ENCODE measurements around the gene ANXA6.

Gene ANXA6

GRCh38 chr5:151072630-151073025 is 85.0 kb downstream of the ANXA6 start:
- H3K4me3 ChIP-seq (ENCODE audit: low read depth, low read length) = no peak overlapping the region
- TF ChIP-seq CTCF (conservative IDR thresholded peaks at IDR 0.05; ENCODE audit: low read depth, low read length) = no peak
- peak; percentile 78 for DNase-seq (ENCODE audit: low read depth)

GRCh38 chr5:151071848-151072629 is 85.5 kb downstream of the ANXA6 start:
- TF ChIP-seq CTCF (conservative IDR thresholded peaks at IDR 0.05; ENCODE audit: low read depth, low read length) = no peak
- DNase-seq (ENCODE audit: low read depth) = no peak
- H3K4me3 ChIP-seq (ENCODE audit: low read depth, low read length) = no peak overlapping the region

GRCh38 chr5:151071021-151071420 is 86.6 kb downstream of the ANXA6 start:
- no peak for DNase-seq (ENCODE audit: low read depth)
- TF ChIP-seq CTCF (conservative IDR thresholded peaks at IDR 0.05; ENCODE audit: low read depth, low read length) = no peak
- H3K4me3 ChIP-seq (ENCODE audit: low read depth, low read length) = no peak overlapping the region

GRCh38 chr5:151070449-151070848 is 87.1 kb downstream of the ANXA6 start:
- TF ChIP-seq CTCF (conservative IDR thresholded peaks at IDR 0.05; ENCODE audit: low read depth, low read length) = no peak
- DNase-seq (ENCODE audit: low read depth) = no peak
- H3K4me3 ChIP-seq (ENCODE audit: low read depth, low read length) = no peak overlapping the region

GRCh38 chr5:151068433-151069197 is 89.0 kb downstream of the ANXA6 start:
- DNase-seq (ENCODE audit: low read depth) = no peak
- TF ChIP-seq CTCF (conservative IDR thresholded peaks at IDR 0.05; ENCODE audit: low read depth, low read length) = no peak
- no peak overlapping the region for H3K4me3 ChIP-seq (ENCODE audit: low read depth, low read length)

- TF ChIP-seq CTCF (conservative IDR thresholded peaks at IDR 0.05; ENCODE audit: low read depth, low read length) = no peak
- no peak overlapping the region for H3K4me3 ChIP-seq (ENCODE audit: low read depth, low read length)
- no peak for DNase-seq (ENCODE audit: low read depth)
These were observed 89.7 kb downstream of the ANXA6 start for GRCh38 chr5:151067632-151068432.

Measured in choroid plexus epithelial cell (primary cell).